AG10803 (cell line): ENCODE measurements around the gene FBXL19.
"Not testable (repeated sequence)": the region's sequence is repeated elsewhere in the genome, so short reads cannot be mapped to it uniquely, and the experiment has no call there.

ENCODE experiments used
- DNase-seq: peaks from one replicate; pipeline ENCODE4 v3.0.0; 2010; ENCODE audit warnings: low read depth
- H3K4me3 ChIP-seq: 2 replicates; pipeline ENCODE4 v1.5.1; 2011; ENCODE audit warnings: mild to moderate bottlenecking, low read length, control low read depth
- CTCF ChIP-seq: conservative IDR thresholded peaks from 2 replicates; pipeline ENCODE4 v1.5.1; 2011; ENCODE audit warnings: mild to moderate bottlenecking, low read length, control low read depth, inconsistent platforms

FBXL19 gene

DNA sequence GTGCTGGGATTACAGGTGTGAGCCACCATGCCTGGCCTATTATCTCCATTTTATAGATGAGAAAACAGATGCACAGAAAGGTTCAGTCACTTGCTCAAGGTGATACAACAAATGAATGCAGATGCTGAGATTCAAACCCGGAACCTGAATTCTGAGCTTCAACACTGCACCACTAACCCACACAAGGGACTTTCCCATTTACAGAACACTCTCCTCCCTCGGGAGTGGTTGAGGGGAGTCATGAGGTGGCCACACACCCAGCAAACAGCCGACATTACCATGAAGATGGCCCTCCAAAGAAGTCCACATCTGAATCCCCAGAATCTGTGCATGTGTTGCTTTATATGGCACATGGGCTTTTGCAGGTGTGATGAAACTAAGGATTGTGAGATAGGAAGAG lies 38.6 kb upstream of the FBXL19 start:
- H3K4me3 ChIP-seq = no peak overlapping the region
- no peak for TF ChIP-seq CTCF
- no peak for DNase-seq

DNA sequence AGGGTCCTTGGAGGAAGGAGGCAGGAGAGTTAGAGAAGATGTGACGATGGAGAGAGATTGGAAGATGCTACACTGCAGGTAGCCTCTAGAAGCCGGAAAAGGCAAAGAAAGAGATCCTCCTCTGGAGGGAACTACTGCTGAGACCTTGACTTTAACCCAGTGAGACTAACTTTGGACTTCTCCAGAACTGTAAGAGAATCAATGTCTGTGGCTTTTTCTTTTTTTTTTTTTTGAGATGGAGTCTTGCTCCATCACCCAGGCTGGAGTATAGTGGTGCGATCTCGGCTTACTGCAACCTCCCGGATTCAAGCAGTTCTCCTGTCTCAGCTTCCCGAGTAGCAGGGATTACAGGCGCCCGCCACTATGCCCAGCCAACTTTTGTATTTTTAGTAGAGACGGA lies 38.2 kb upstream of the FBXL19 start:
- TF ChIP-seq CTCF = no peak
- H3K4me3 ChIP-seq = no peak overlapping the region
- DNase-seq = no peak

DNA sequence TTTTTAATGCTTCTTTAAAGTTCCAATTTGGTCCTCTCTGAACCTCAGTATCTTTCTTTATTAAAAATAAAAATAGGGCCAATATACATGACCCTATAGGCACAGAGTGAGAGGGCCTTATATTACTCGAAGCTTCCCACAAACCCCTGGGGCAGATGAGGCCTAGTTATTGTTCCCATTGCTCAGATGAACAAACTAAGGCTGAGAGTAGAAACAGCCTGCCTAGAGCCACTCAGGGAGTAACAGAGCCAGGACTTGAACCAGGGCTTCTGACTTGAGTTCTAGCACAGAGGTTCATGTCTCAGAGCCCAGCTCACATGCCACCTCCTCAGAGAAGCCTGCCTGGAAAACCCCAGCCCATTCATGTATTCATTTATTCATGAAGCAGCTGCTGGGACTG lies 37.2 kb upstream of the FBXL19 start:
- no peak for TF ChIP-seq CTCF

GRCh38 chr16:30887927-30888326 lies 35.4 kb upstream of the FBXL19 start:
- DNase-seq = no peak
- no peak for TF ChIP-seq CTCF
- no peak overlapping the region for H3K4me3 ChIP-seq

More for the DNA sequence above, 37.2 kb upstream of the FBXL19 start:
- H3K4me3 ChIP-seq = no peak overlapping the region
- DNase-seq = no peak

DNA sequence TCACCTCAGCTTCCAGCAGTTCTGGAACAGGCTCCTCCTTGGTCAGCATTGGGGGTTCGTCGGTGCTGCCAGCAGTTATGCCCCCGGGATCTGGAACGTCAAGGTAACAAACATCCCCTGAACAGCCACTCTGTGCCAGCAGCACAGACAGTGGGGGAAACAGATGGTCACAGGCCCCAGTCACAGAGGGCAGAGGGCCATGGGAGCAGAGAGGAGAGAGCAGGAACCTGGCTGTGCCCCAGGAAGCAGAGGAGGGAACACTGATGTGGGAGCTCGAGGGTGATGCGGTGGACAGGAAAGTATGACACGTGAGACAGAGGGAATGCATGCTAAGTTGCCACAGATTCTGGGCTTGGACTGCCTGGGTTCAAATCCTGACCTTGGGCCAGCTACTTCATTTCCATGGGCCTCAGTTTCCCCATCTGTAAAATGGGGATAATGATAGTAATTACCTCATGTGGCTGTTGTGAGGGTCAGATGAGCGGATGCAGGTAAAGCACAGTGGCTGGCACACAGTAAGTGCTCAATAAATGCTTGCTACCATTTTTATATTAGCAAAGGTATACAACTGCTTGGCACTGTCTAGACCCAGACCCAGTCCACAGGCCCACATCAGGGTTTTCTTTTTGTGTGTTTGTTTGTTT lies 34.4 kb upstream of the FBXL19 start:
- DNase-seq = no peak
- TF ChIP-seq CTCF = no peak
- H3K4me3 ChIP-seq = no peak overlapping the region

DNA sequence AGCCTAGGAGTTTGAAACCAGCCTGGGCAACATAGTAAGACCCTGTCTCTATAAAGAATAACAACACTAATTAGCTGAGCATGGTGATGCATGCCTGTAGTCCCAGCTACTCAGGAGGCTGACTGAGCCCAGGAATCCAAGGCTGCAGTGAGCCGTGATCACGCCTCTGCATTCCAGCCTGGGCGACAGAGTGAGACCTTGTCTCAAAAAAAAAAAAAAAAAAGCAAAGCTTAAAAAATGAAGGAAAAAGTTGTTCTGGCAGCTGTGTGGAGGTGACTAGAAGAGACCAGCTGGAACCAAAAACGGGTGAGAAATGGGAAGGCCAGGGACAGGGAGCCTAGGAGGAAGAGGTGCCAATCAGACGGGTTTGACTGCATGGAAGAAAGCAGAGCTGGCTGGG lies 33.7 kb upstream of the FBXL19 start:
- DNase-seq = no peak
- TF ChIP-seq CTCF = no peak
- no peak overlapping the region for H3K4me3 ChIP-seq

DNA sequence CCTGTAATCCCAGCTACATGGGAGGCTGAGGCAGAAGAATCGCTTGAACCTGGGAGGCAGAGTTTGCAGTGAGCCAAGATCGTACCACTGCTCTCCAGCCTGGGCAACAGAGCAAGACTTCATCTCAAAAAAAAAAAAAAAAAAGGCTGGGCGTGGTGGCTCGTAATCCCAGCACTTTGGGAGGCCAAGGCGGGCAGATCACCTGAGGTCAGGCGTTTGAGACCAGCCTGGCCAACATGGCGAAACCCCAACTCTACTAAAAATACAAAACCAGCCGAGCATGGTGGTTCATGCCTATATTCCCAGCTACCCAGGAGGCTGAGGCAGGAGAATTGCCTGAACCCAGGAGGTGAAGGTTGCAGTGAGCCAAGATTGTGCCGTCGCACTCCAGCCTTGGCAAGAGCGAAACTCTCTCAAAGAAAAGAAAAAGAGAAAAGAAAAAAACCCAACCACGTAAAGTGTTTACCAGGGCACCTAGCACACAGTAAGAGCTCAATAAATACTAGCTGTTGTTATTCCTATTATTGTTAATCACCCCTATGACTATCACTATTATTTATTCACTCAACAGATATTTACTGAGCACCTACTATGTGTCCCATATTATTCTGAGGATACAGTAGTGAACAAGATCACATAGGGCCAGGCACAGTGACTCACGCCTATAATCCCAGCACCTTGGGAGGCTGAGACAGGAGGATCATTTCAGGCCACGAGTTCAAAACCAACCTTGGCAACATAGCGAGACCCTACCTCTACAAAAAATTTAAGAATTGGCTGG lies 32.1 kb upstream of the FBXL19 start:
- not testable (repeated sequence) for H3K4me3 ChIP-seq, DNase-seq
